HCT116 (cell line): ENCODE results near the gene TMEM101. TPM values are rescaled to one million over a fixed set of nuclear protein-coding genes. Genes with fewer than 3 reads are reported as not detected.

Source experiments
- ATAC-seq: fragments of 200-7000 bp; cut with Tn5 transposase; 2 replicates; pipeline ENCODE4 v1.9.1; 2020; ENCODE audit warnings: mild to moderate bottlenecking, moderate library complexity
- BruUV-seq: library from RNA; stranded (reverse); fragments of 400-500 nt; replicated peaks from 2 replicates; lab custom pipeline; 2021; lab: Mats Ljungman, UMichigan
- CTCF ChIA-PET: fragments of 300-600 bp; sonication (Branson Sonifier 250); formaldehyde crosslinking; loops from one replicate; lab custom pipeline; 2021; ENCODE audit warnings: antibody characterized with exemption; lab: Charles Lee
- POLR2A ChIA-PET: fragments of 300-600, 350-600 bp; sonication (Branson Sonifier 250); formaldehyde crosslinking; loops from one replicate; lab custom pipeline; 2021; ENCODE audit warnings: antibody characterized with exemption; lab: Charles Lee
- RAD21 ChIA-PET, 2 experiments: fragments of 300-600 bp; sonication (Branson Sonifier 250); formaldehyde crosslinking; loops; one replicate each; lab custom pipeline; 2023; ENCODE audit warnings: low total read pairs in 2 of 2; ENCODE audit not compliant: uncharacterized antibody in 2 of 2, unreplicated experiment in 2 of 2, low non-redundant PET in 1 of 2; lab: Charles Lee
- DNase-seq: peaks from one replicate; pipeline ENCODE4 v3.0.0-alpha.2; 2010; ENCODE audit warnings: low read depth, low spot score
- H2AFZ ChIP-seq: fragments of 200-600 bp; shearing (Covaris generic), sonication (generic); 2 replicates; pipeline ENCODE4 v1.6.1; 2017; ENCODE audit warnings: low read depth, mixed run types, mixed read lengths, antibody characterized with exemption, low read length; ENCODE audit not compliant: poor library complexity, severe bottlenecking
- H3K27ac ChIP-seq: 2 replicates; pipeline ENCODE4 v1.5.1; 2012; ENCODE audit warnings: low read depth, low read length
- H3K27me3 ChIP-seq: fragments of 200-600 bp; sonication (generic); 2 replicates; pipeline ENCODE4 v1.6.1; 2016; ENCODE audit warnings: mixed run types, low read length, mixed read lengths; ENCODE audit not compliant: insufficient read depth
- H3K36me3 ChIP-seq, 2 experiments: fragments of 200-500 bp in 1 of 2; fragments of 200-600 bp in 1 of 2; sonication (Bioruptor generic) in 1 of 2; sonication (generic) in 1 of 2; 2 replicates each; pipeline versions ENCODE4 v1.5.1 to v1.6.1; 2014 to 2016; ENCODE audit warnings: low read length in 2 of 2, inconsistent platforms in 1 of 2, mixed read lengths in 1 of 2, mixed run types in 1 of 2; ENCODE audit not compliant: insufficient read depth in 2 of 2, control insufficient read depth in 1 of 2
- H3K4me1 ChIP-seq, 2 experiments: fragments of 200-600 bp in 1 of 2; sonication (generic) in 1 of 2; 2 replicates each; pipeline versions ENCODE4 v1.5.1 to v1.6.1; 2012 to 2017; ENCODE audit warnings: low read length in 2 of 2, inconsistent platforms in 1 of 2, mild to moderate bottlenecking in 1 of 2, mixed read lengths in 1 of 2, mixed run types in 1 of 2, moderate library complexity in 1 of 2; ENCODE audit not compliant: insufficient read depth in 2 of 2, control insufficient read depth in 1 of 2
- H3K4me2 ChIP-seq: fragments of 200-600 bp; sonication (generic); 2 replicates; pipeline ENCODE4 v1.6.1; 2017; ENCODE audit warnings: mixed run types, low read length, mixed read lengths
- H3K4me3 ChIP-seq, 2 experiments: fragments of 200-600 bp in 1 of 2; sonication (generic) in 1 of 2; replicated peaks in 1 of 2; 2 replicates each; pipeline ENCODE4 v1.5.1; 2011 to 2016; ENCODE audit warnings: low read length in 2 of 2, control low read depth in 1 of 2, low read depth in 1 of 2, mild to moderate bottlenecking in 1 of 2, mixed read lengths in 1 of 2, mixed run types in 1 of 2
- H3K79me2 ChIP-seq: fragments of 200-600 bp; sonication (generic); 2 replicates; pipeline ENCODE4 v1.6.1; 2017; ENCODE audit warnings: mild to moderate bottlenecking, mixed run types, low read length, moderate library complexity, mixed read lengths; ENCODE audit not compliant: insufficient read depth
- H3K9ac ChIP-seq: fragments of 200-600 bp; sonication (generic); 2 replicates; pipeline ENCODE4 v1.6.1; 2016; ENCODE audit warnings: low read length, mixed read lengths
- H3K9me2 ChIP-seq: fragments of 200-600 bp; sonication (generic), shearing (Covaris generic); 2 replicates; pipeline ENCODE4 v1.6.1; 2017; ENCODE audit warnings: mixed run types, mild to moderate bottlenecking, moderate library complexity; ENCODE audit not compliant: insufficient read depth
- H3K9me3 ChIP-seq, 2 experiments: fragments of 200-500 bp in 1 of 2; fragments of 200-600 bp in 1 of 2; sonication (Bioruptor generic) in 1 of 2; sonication (generic) in 1 of 2; 2 replicates each; pipeline ENCODE4 v1.6.1; 2014 to 2017; ENCODE audit warnings: low read length in 2 of 2, mixed read lengths in 2 of 2, inconsistent platforms in 1 of 2, low read depth in 1 of 2, mild to moderate bottlenecking in 1 of 2, mixed run types in 1 of 2, moderate library complexity in 1 of 2; ENCODE audit not compliant: control insufficient read depth in 1 of 2, insufficient read depth in 1 of 2
- H4K20me1 ChIP-seq: fragments of 200-600 bp; sonication (generic), shearing (Covaris generic); 2 replicates; pipeline ENCODE4 v1.6.1; 2017; ENCODE audit warnings: mixed run types, mild to moderate bottlenecking, moderate library complexity; ENCODE audit not compliant: insufficient read depth
- CBX3 ChIP-seq: IDR thresholded peaks from 2 replicates; pipeline ENCODE4 v1.6.1; 2012; ENCODE audit warnings: low read depth
- CEBPB ChIP-seq: IDR thresholded peaks from 2 replicates; pipeline ENCODE4 v1.6.1; 2012; ENCODE audit warnings: low read depth
- CTCF ChIP-seq, 3 experiments: fragments of 200-600 bp in 1 of 3; sonication (generic) in 1 of 3; IDR thresholded peaks in 2 of 3; conservative IDR thresholded peaks in 1 of 3; 2 replicates each; pipeline ENCODE4 v1.5.1; 2012 to 2017; ENCODE audit warnings: low read depth in 2 of 3, low read length in 2 of 3, antibody characterized with exemption in 1 of 3, borderline replicate concordance in 1 of 3, control low read depth in 1 of 3, mild to moderate bottlenecking in 1 of 3, mixed read lengths in 1 of 3, mixed run types in 1 of 3, moderate library complexity in 1 of 3; ENCODE audit not compliant: insufficient read depth in 1 of 3
- EGR1 ChIP-seq: IDR thresholded peaks from 2 replicates; pipeline ENCODE4 v1.6.1; 2012; ENCODE audit warnings: low read depth
- ELF1 ChIP-seq: IDR thresholded peaks from 2 replicates; pipeline ENCODE4 v1.6.1; 2012; ENCODE audit warnings: low read depth, borderline replicate concordance
- FOSL1 ChIP-seq: IDR thresholded peaks from 2 replicates; pipeline ENCODE4 v1.6.1; 2012; ENCODE audit warnings: low read depth
- JUND ChIP-seq: IDR thresholded peaks from 2 replicates; pipeline ENCODE4 v1.6.1; 2012
- POLR2AphosphoS5 ChIP-seq: IDR thresholded peaks from 2 replicates; pipeline ENCODE4 v1.6.1; 2011; ENCODE audit warnings: mild to moderate bottlenecking, low read depth, low read length, moderate library complexity
- RAD21 ChIP-seq: IDR thresholded peaks from 2 replicates; pipeline ENCODE4 v1.6.1; 2012; ENCODE audit warnings: low read depth, mild to moderate bottlenecking
- SIN3A ChIP-seq: IDR thresholded peaks from 2 replicates; pipeline ENCODE4 v1.6.1; 2012; ENCODE audit warnings: low read depth
- SP1 ChIP-seq: IDR thresholded peaks from 2 replicates; pipeline ENCODE4 v1.6.1; 2012; ENCODE audit warnings: low read depth
- SRF ChIP-seq: IDR thresholded peaks from 2 replicates; pipeline ENCODE4 v1.6.1; 2012; ENCODE audit warnings: low read depth
- YY1 ChIP-seq: IDR thresholded peaks from 2 replicates; pipeline ENCODE4 v1.6.1; 2011; ENCODE audit warnings: low read length, low read depth, moderate library complexity, mild to moderate bottlenecking; ENCODE audit not compliant: insufficient replicate concordance; ENCODE audit errors: extremely low read depth
- ZFX ChIP-seq: fragments of 450-650 bp; IDR thresholded peaks from 2 replicates; pipeline ENCODE4 v1.6.1; 2017
- intact Hi-C: fragments of 100-400 bp; cut with micrococcal nuclease; formaldehyde crosslinking; loops from 2 replicates; pipeline ENCODE4 v1.10.0; 2022
- total RNA-seq: library from RNA; stranded (reverse); gene quantifications from one replicate; pipeline ENCODE4 v1.2.1, GENCODE V29; 2021; ENCODE audit not compliant: unreplicated experiment
- TF ChIP-seq, protein P1 (sequence below): IDR thresholded peaks from 2 replicates; pipeline ENCODE4 v1.6.1; 2012
- TF ChIP-seq, protein P2 (sequence below): IDR thresholded peaks from 2 replicates; pipeline ENCODE4 v1.6.1; 2012; ENCODE audit warnings: low read depth
- TF ChIP-seq, protein P3 (sequence below): IDR thresholded peaks from 2 replicates; pipeline ENCODE4 v1.6.1; 2012
- TF ChIP-seq, protein P4 (sequence below): IDR thresholded peaks from 2 replicates; pipeline ENCODE4 v1.6.1; 2011; ENCODE audit warnings: mild to moderate bottlenecking, low read length, moderate library complexity; ENCODE audit not compliant: insufficient replicate concordance; ENCODE audit errors: extremely low read depth

The TMEM101 gene
- total RNA-seq, 1 experiment from 2014 or later: 43.8 TPM

DNA sequence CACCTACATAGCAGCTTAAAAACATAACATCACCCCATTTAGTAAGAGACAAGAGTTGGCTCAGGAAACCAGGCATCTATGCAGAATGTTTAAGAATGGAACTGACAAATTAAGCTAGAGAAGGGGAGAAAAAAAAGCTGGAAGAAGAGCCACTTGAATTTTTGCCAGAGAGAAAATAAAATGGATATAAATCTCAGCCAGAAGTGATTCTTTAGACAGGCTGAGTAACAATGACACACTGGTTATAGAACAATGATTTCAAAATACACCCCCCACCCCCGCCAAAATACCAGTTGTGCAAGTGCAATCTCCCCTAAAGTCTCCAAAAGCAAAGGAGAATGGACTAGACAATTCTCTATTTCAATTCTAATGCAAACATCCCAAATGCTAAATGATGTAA lies 29.3 kb upstream of the TMEM101 start:
- ChIA-PET CTCF (interaction anchor here (0.6 to 3.5 kb wide), 2 partner anchors 18 to 100 kb away, joined by 4 to 40 read pairs; no protein-coding TSS in a partner anchor), RAD21 (interaction anchor here in 1 of 2 experiments (0.6 kb wide), 1 partner anchor 676 kb away, joined by 4 read pairs; no protein-coding TSS in a partner anchor), POLR2A (interaction anchor here (0.9 to 1.3 kb wide), 3 partner anchors 18 to 46 kb away, joined by 3 read pairs; no protein-coding TSS in a partner anchor)
- no peak overlapping the region for H3K4me2 ChIP-seq
- H3K4me1 ChIP-seq: no peaks in the 10 kb centered on the region
- H2AFZ ChIP-seq: no peak overlapping the region
- intact Hi-C loops: no loop called here
- no peak overlapping the region for H3K4me3 ChIP-seq
- H3K36me3 ChIP-seq: peaks cover 14 to 34% of the 10 kb centered on the region in 2 experiments; a peak in 2 of 4 replicates
- H3K27me3 ChIP-seq: no peaks in the 10 kb centered on the region
- no peak for DNase-seq
- ATAC-seq: no peak
- no peaks in the 10 kb centered on the region for H3K9me2 ChIP-seq
- TF ChIP-seq POLR2AphosphoS5: no peak
- TF ChIP-seq ZFX: no peak
- no peak for TF ChIP-seq CTCF (IDR thresholded peaks at IDR 0.05 in 2 of 3, conservative IDR thresholded peaks at IDR 0.05 in 1 of 3; ENCODE audit: borderline replicate concordance in 1 of 3, insufficient read depth in 1 of 3, low read depth in 2 of 3, low read length in 2 of 3)
- TF ChIP-seq, protein P1, sequence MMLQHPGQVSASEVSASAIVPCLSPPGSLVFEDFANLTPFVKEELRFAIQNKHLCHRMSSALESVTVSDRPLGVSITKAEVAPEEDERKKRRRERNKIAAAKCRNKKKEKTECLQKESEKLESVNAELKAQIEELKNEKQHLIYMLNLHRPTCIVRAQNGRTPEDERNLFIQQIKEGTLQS: no peak
- TF ChIP-seq SRF: no peak
- no peak for TF ChIP-seq ELF1
- TF ChIP-seq JUND: no peak
- TF ChIP-seq, protein P2, sequence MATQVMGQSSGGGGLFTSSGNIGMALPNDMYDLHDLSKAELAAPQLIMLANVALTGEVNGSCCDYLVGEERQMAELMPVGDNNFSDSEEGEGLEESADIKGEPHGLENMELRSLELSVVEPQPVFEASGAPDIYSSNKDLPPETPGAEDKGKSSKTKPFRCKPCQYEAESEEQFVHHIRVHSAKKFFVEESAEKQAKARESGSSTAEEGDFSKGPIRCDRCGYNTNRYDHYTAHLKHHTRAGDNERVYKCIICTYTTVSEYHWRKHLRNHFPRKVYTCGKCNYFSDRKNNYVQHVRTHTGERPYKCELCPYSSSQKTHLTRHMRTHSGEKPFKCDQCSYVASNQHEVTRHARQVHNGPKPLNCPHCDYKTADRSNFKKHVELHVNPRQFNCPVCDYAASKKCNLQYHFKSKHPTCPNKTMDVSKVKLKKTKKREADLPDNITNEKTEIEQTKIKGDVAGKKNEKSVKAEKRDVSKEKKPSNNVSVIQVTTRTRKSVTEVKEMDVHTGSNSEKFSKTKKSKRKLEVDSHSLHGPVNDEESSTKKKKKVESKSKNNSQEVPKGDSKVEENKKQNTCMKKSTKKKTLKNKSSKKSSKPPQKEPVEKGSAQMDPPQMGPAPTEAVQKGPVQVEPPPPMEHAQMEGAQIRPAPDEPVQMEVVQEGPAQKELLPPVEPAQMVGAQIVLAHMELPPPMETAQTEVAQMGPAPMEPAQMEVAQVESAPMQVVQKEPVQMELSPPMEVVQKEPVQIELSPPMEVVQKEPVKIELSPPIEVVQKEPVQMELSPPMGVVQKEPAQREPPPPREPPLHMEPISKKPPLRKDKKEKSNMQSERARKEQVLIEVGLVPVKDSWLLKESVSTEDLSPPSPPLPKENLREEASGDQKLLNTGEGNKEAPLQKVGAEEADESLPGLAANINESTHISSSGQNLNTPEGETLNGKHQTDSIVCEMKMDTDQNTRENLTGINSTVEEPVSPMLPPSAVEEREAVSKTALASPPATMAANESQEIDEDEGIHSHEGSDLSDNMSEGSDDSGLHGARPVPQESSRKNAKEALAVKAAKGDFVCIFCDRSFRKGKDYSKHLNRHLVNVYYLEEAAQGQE: no peak
- no peak for TF ChIP-seq FOSL1
- no peak for TF ChIP-seq SP1
- TF ChIP-seq, protein P3, sequence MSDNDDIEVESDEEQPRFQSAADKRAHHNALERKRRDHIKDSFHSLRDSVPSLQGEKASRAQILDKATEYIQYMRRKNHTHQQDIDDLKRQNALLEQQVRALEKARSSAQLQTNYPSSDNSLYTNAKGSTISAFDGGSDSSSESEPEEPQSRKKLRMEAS: no peak
- TF ChIP-seq CBX3: no peak
- no peak for TF ChIP-seq CEBPB
- TF ChIP-seq EGR1: no peak
- TF ChIP-seq RAD21: no peak
- no peak for TF ChIP-seq YY1
- TF ChIP-seq, protein P4, sequence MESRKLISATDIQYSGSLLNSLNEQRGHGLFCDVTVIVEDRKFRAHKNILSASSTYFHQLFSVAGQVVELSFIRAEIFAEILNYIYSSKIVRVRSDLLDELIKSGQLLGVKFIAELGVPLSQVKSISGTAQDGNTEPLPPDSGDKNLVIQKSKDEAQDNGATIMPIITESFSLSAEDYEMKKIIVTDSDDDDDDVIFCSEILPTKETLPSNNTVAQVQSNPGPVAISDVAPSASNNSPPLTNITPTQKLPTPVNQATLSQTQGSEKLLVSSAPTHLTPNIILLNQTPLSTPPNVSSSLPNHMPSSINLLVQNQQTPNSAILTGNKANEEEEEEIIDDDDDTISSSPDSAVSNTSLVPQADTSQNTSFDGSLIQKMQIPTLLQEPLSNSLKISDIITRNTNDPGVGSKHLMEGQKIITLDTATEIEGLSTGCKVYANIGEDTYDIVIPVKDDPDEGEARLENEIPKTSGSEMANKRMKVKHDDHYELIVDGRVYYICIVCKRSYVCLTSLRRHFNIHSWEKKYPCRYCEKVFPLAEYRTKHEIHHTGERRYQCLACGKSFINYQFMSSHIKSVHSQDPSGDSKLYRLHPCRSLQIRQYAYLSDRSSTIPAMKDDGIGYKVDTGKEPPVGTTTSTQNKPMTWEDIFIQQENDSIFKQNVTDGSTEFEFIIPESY: no peak
- no peak for TF ChIP-seq SIN3A
- BruUV-seq: TSS peak; percentile 21
- peaks cover 15% of the 10 kb centered on the region; the same call in 1 of the 2 replicates for H4K20me1 ChIP-seq
- no peaks in the 10 kb centered on the region for H3K9me3 ChIP-seq
- H3K9ac ChIP-seq: no peak overlapping the region
- H3K27ac ChIP-seq: no peak overlapping the region
- H3K79me2 ChIP-seq: peaks cover 92% of the 10 kb centered on the region
